NCI-H187 (cell line): ENCODE results near the gene HERC4.

Source experiments
- DNase-seq, 2 experiments: peaks; one replicate each; lab custom pipeline; 2025; lab: John Stamatoyannopoulos, UW

Gene HERC4, protein sequence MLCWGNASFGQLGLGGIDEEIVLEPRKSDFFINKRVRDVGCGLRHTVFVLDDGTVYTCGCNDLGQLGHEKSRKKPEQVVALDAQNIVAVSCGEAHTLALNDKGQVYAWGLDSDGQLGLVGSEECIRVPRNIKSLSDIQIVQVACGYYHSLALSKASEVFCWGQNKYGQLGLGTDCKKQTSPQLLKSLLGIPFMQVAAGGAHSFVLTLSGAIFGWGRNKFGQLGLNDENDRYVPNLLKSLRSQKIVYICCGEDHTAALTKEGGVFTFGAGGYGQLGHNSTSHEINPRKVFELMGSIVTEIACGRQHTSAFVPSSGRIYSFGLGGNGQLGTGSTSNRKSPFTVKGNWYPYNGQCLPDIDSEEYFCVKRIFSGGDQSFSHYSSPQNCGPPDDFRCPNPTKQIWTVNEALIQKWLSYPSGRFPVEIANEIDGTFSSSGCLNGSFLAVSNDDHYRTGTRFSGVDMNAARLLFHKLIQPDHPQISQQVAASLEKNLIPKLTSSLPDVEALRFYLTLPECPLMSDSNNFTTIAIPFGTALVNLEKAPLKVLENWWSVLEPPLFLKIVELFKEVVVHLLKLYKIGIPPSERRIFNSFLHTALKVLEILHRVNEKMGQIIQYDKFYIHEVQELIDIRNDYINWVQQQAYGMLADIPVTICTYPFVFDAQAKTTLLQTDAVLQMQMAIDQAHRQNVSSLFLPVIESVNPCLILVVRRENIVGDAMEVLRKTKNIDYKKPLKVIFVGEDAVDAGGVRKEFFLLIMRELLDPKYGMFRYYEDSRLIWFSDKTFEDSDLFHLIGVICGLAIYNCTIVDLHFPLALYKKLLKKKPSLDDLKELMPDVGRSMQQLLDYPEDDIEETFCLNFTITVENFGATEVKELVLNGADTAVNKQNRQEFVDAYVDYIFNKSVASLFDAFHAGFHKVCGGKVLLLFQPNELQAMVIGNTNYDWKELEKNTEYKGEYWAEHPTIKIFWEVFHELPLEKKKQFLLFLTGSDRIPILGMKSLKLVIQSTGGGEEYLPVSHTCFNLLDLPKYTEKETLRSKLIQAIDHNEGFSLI

GRCh38 chr10:68074775-68075549 lies at the start of gene HERC4:
HERC4 (minus strand) TSS chr10:68075283; CDS start chr10:68073108, 2,175 bp downstream.
- DNase-seq = peak; percentile 54 to 77

- DNase-seq = no peak
Observed at GRCh38 chr10:68124718-68125117, 49.6 kb upstream of the HERC4 start.

DNA sequence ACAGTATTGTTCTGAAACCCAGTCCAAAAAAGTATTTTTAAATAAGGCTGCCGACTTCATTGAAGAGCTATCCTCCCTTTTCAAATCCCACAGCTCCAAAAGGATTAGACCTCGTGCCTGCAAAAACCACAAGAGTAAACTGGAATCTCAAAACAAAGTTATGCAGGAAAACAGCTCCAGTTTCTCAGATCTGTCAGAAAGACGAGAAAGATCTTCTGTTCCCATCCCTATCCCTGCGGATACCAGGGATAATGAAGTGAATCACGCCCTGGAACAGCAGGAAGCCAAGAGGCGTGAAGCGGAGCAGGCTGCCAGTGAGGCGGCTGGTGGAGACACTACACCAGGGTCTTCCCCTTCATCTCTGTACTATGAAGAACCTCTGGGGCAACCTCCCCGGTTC lies 46.8 kb upstream of the HERC4 start:
- DNase-seq = no peak

DNA sequence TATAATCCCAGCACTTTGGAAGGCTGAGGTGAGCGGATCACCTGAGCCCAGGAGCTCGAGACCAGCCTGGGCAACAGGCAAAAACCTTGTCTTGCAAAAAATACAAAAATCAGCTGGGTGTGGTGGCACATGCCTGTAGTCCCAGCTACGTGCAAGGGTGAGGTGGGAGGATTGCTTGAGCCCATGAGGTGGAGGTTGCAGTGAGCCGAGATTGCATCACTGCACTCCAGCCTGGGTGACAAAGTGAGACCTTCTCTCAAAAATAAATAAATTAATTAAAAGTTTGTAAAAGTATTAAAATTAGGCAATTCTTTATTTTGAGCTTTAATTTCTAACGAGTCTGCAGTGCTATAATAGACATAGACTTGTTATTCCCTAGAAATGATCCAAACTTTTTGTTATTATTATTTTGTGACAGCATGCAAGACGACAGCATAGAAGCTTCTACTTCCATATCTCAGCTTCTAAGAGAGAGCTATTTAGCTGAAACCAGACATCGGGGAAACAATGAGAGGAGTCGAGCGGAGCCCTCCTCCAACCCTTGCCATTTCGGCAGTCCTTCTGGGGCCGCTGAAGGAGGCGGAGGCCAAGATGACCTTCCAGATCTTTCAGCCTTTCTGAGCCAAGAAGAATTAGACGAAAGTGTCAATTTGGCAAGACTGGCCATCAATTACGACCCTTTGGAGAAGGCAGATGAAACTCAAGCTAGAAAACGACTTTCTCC lies 46.1 kb upstream of the HERC4 start:
- no peak for DNase-seq

- no peak for DNase-seq
Observed at GRCh38 chr10:68118657-68119056, 43.6 kb upstream of the HERC4 start.

- no peak for DNase-seq
Observed at GRCh38 chr10:68112837-68113236, 37.8 kb upstream of the HERC4 start.

GRCh38 chr10:68111584-68111983 lies 36.5 kb upstream of the HERC4 start:
- DNase-seq = no peak

DNA sequence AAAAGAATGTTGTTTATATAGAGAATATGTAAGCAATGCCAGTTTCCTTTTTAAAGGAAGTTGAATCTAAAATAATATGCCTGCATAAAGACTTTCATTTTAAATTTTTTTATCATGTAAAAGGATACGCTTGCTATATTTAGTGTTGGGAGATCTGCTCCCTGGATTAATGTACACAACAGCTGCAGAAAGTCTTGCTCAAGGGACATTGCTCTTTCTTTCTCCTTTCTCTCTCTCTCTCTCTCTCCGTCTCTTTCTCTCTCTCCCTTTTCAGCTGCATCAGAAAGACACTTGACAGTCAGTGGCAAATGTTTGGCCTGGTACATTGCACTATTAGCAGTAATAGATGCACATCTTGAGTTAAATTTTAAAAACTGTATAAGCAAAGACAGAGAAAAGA lies 34.9 kb upstream of the HERC4 start:
- DNase-seq = no peak

- no peak for DNase-seq
Observed at GRCh38 chr10:68109331-68109730, 34.2 kb upstream of the HERC4 start, which contains the start of gene MYPN. MYPN (plus strand) TSS chr10:68109488; CDS start chr10:68121439, 11,951 bp downstream.

- DNase-seq = no peak
Observed at GRCh38 chr10:68108653-68109052, 33.6 kb upstream of the HERC4 start.

GRCh38 chr10:68108051-68108450 lies 33.0 kb upstream of the HERC4 start:
- DNase-seq = no peak

DNA sequence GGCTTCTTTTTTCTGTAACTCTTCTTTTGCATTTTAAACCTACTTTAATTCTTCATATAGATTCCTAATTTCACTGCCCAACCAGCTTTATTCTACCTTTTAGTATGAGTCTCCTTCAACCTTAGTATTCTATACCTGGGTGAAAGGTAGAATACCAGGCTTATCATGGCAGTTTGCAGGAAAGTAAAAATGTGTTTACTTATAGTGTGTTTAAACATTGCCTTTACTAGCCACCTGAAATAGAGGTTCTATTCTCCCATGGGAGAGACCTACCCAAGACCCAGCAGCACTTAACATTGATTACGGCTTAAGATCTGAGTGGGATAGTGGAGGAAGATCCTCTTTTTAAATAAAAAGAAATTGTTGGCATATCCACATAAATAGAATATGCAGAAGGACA lies 32.6 kb upstream of the HERC4 start:
- no peak for DNase-seq

DNA sequence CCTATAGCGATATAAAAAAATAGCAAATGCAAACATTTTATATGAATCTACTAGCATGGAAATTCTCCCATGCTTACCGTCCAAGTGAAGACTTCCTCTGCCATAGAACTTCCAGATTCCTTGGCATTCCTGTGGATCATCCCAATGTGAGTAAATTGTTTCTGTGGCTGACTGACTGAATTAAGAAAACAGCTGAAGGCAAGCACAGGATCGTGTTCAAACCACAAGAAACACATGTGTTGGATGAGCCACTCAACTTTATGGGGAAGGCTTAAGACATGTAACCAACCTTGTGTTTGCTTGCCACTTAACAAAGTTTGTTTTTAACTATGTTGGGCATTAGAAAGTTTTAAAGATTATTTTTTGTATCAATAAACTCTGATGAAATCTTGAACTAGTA lies 31.6 kb upstream of the HERC4 start:
- DNase-seq = no peak

DNA sequence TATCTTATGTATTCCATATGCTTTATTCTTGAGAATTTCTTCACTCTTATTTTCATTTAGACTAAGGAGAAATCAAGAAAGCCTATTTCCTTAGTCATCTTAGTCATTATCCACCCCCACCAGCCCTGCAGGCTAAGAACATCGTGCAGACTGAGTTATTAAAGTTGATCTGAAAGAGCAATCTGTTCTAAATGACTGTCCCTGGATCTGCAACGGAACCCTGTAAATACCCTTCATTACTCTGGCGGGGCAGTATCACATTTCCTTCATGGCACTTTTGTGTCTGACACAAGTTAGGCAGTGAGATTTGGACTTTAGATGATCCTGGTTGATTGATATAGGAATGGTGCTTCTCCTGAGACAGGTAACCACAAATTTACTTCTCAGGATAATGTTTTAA lies 30.7 kb upstream of the HERC4 start:
- no peak for DNase-seq

- DNase-seq = no peak
Observed at GRCh38 chr10:68103901-68104300, 28.8 kb upstream of the HERC4 start.

GRCh38 chr10:68103261-68103878 lies 28.3 kb upstream of the HERC4 start:
- no peak for DNase-seq

- DNase-seq = no peak
Observed at GRCh38 chr10:68101066-68101465, 26.0 kb upstream of the HERC4 start.

DNA sequence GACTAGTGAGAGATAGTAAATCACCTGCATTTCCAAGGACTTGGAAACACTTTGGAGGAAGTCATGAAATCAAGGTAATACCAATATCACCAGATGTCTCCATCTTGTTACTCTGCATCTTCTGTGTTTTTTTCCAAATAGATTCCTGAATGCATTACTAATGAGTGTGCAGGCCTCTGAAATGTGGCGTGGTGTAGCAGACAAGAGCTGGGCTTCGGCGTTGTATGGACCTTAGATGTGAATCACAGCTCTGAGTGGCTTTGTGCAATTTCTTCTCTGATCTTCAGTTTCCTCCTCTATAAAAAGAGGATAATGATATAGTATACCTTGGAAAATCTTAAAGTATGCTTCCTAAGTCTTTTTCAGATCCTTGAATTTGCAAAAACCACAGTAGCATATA lies 24.7 kb upstream of the HERC4 start:
- no peak for DNase-seq

DNA sequence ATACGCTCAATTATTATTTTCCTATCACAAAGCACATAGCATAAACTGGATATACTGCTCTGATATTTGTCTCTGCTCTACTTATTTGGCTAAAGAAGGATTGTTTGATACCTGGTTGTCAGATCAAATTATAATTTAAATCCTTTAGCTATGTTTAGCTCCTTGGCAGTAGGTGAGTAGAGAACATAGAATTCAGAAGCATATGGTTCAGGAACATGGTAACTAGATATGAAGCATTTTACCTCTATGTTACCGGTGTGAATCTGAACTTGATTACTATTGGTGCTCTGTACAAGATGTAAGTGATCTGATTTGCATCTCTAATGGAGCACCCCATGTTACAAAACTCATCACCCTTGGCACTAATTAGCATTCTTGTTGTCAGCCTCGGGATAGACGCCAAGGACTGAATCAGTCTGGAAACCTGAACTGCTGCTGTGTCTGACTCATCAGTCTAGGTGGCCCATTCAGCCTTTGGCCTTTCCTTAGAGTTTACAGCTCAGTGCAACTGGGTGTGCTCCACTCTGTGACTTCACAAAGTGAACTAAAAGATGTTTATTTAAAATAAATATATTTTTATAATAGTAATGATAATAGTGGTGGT lies 21.9 kb upstream of the HERC4 start:
- DNase-seq = no peak

- no peak for DNase-seq
Observed at GRCh38 chr10:68095153-68095552, 20.1 kb upstream of the HERC4 start.
